Stimulated activated CD8-positive, alpha-beta memory T cell treated with anti-CD3 and anti-CD28 coated beads, Interleukin-2, amount 100 ng/mL, for 1 hour (primary cell): ENCODE results near the gene NDST1.

Experiments
- DNase-seq, 2 donors: peaks; one replicate each; pipeline ENCODE4 v3.0.0-alpha.2; 2020; ENCODE audit warnings: low read depth in 2 of 2

NDST1 gene

GRCh38 chr5:150489360-150490295, 18.3 kb upstream of the NDST1 start:
- DNase-seq = no peak

- DNase-seq = no peak
Measured at GRCh38 chr5:150490296-150490669, 17.6 kb upstream of the NDST1 start.

- no peak for DNase-seq
Measured at GRCh38 chr5:150490754-150491153, 17.2 kb upstream of the NDST1 start.

- DNase-seq = no peak
Measured at GRCh38 chr5:150491876-150492275, 16.1 kb upstream of the NDST1 start.

DNA sequence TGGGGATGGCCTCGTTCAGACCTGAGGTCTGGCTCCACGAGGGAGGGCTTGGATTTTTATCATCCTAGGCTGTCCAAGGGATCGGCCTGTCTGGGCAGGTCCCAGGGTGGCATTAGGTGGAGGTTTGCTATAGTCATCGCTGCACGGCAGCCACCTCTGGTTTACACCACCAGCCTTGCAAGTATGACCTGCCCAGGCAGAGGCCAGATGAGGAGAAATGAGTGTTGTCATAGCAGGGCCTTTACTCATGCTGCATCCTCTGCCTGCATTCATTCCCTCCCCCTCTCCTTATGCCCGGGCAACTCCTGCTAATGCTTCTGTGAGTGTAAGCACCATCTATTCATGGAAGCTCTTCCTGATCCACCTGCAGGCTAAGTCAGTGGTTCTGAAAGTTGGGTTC, 15.3 kb upstream of the NDST1 start:
- no peak for DNase-seq

GRCh38 chr5:150496098-150496497, 11.8 kb upstream of the NDST1 start:
- DNase-seq = no peak

GRCh38 chr5:150496534-150496933, 11.4 kb upstream of the NDST1 start:
- DNase-seq = no peak

DNA sequence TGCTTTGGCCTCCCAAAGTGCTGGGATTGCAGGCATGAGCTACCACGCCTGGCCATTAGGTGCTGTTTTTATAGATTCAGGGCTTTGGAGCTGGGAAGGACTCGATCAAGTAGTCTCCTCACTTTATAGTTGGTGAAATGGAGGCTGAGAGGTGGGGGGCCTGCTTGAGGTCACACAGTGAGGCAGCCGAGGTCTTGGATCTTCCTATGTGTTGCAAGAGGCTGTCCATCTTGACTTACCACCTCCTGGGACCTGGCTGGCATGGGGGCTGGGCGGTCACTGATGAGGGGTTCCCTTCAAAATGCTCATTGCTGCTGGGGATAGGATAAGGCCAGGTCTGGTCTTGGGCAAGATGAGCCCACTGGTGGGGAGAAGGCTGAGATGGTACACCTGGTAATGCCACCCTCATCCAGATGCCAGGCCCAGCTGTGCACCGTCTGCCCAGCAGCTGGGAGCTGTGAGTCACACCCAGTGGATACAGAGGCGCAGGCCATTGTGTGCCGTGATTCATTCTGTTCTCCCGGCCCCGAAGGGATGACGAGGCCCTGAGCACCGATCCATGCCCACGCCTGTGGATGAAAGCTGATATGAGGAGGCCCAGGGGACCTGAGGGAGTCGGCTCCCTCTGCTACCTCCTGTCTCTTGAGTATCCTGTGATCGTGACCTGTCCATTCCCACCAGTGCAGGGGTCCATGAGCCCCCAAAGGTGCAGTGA, 10.5 kb upstream of the NDST1 start:
- DNase-seq = no peak

DNA sequence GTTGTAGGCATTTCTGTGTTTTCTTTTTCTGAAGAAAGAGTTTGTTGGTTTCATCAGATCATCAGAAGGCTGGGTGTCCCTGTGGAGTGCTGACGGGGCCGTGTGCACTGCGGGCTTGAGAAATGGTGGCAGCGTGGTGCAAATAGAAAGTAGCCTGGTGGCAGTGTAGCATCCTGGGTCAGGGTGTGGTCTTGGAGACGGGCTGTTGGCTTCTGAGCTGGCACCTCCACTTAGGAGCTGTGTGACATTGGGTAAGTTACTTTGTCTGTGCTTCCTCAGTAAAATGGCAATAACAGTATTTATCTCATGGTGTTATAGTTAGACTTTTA, 10.0 kb upstream of the NDST1 start:
- DNase-seq = no peak

DNA sequence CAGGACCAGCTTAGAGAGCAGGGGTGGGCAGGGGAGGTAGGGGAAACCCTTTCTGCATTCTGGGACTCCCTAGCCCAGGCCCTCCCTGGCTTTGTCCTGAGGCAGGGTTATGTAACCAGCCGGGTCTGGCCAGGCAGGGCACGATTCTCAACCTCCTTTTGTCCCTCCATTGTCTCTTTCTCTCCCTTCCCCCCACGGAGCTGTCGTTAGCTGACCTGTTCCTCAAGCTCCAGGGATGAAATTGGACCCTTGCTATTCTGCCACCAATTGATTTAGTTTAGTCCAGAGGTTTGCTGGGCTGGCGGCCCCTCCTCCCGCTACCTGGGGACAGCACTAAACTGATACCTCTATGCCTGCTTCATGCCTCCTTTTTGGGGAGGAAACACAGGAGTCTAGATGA, 9.4 kb upstream of the NDST1 start:
- no peak for DNase-seq

- no peak for DNase-seq
Measured at GRCh38 chr5:150498971-150499370, 9.0 kb upstream of the NDST1 start.

DNA sequence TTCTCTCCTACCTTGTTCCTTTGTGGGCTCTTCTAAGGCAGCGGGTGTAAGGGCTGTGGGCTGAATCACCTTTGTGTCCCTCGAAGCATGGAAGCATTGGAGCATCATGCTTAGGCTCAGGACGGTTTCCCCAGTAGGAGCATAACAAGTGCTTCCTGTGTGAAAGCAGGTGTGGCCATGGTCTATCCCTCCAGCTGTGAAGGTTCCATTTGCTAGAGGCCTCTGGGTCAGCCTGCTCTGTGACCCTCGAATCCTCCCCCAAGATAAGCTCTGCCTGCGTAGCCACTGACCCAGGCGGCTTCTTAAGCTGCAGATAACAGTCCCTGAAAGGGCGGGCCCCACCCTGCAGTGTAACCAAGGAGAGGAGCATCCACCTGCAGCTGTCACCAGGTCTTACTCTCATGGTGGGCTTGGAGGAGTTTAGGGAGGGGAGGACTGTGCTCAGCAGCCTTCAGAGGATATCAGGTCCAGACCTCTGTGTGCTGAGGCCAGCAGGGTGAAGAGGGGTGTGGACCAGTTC, 8.4 kb upstream of the NDST1 start:
- no peak for DNase-seq

DNA sequence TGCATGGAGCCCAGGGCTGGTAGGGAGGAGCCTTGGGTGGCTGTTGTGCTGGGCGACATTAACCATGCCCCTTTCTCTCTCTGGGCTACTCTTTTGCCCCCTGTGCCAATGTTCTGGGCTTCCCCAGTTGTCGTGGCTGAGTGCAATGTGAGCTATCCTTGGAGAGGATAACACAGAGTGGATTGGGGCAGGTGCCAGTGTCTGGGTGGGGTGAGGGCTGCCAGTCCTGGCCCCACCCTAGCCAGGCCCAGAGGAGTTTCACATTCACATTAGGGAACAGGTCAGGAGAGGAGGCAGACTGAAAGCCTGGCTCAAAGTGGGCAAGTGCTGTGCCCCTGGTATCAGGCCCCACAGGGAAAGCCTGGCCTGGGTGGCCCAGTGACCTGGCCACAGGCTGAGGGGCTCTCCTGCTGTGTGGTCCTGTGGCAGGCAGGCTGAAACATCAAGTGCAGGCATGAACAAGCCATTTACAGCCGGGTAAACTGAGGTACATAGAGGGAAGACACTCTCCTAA, 7.5 kb upstream of the NDST1 start:
- no peak for DNase-seq

DNA sequence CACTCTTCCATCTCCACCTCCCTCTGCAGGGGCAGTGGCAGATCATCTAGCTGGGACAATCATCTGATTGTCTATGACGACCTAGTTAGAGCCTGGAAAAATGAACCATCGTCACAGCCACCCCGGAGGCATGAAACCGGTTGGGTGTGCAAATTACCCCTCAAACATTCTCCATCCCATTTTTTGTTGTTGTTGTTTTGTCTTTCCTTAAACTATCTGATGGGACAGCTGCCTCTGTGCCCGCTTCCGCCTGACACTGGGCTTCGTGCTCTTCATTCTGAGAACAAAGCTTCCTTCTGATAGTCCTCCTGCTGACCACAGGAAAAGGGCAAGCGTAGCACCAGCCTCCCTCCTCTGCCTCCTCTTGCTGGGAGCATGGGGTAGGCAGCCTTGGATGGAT, 7.0 kb upstream of the NDST1 start:
- DNase-seq = no peak

- no peak for DNase-seq
Measured at GRCh38 chr5:150502106-150502505, 5.8 kb upstream of the NDST1 start.

GRCh38 chr5:150502847-150503246, 5.1 kb upstream of the NDST1 start:
- no peak for DNase-seq

DNA sequence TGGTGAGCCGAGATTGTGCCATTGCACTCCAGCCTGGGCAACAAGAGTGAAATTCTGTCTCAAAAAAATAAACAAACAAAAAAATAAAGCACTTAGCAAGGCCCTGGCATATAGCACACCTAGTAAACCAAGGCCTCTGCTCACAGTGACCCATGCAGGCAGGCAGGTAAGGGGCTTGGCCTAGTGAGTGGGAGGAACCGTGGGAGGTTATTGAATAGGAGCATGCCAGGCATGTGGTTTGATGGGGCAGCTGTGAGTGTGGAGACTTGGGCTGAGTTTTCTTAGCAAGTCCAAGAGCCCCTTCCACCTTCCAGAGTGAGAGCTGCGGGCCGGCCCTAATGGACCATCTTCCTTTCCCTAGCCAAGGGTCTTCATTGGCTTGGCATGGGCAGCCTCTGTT, 4.5 kb upstream of the NDST1 start:
- DNase-seq = no peak

DNA sequence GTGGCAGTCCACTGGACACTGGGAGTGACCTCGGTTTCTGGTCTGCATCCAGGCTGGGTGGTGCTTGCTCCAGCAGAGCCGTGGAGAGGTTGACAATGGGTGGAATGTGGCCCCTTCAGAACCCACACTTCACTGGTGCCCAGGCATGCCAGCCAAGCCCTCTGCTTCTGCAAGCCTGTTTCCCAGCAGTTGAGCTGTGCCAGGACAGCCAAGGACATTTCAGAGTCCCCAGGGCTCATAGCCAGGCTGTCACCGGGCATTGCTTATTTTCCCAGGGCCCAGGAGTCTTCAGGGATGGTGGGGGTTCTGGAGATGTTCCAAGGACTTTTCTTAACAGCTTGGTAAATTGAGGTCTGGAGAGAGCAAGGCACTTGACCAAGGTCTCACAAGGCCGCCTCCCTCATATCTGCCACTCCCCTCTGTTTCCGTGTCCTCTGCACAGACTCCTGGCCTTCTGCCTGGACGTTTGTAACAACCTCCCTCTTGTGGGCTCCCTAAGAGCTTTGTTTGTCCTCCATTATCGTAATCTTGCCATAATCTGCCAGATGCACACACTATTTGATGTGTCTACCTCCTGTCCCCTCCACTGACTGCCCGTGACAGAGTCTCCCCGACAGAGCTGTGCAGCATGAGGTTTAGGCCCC, 3.8 kb upstream of the NDST1 start:
- no peak for DNase-seq

- no peak for DNase-seq
Measured at GRCh38 chr5:150505041-150505511, 2.9 kb upstream of the NDST1 start.

GRCh38 chr5:150505816-150506215, 2.1 kb upstream of the NDST1 start:
- DNase-seq = no peak

GRCh38 chr5:150506571-150507473, 1.1 kb upstream of the NDST1 start:
- DNase-seq = no peak
